SK-N-SH (cell line): ENCODE results near the gene TUBB2B. TPM values are rescaled to one million over a fixed set of nuclear protein-coding genes. Genes with fewer than 3 reads are reported as not detected.

Source experiments
- CTCF ChIA-PET: fragments of 300-600, 350-600 bp; formaldehyde crosslinking; extraction: SDS; loops from one replicate; lab custom pipeline; 2021; lab: Yijun Ruan, JAX
- POLR2A ChIA-PET: fragments of 350-600 bp; sonication (Branson Sonifier 250); formaldehyde crosslinking; extraction: SDS; loops from one replicate; lab custom pipeline; 2020; ENCODE audit warnings: antibody characterized with exemption, inconsistent platforms; lab: Yijun Ruan, JAX
- DNase-seq: peaks from one replicate; pipeline ENCODE4 v3.0.0; 2012
- H2AFZ ChIP-seq: fragments of 200-600 bp; sonication (generic); 2 replicates; pipeline ENCODE4 v1.8.1; 2016; ENCODE audit warnings: antibody characterized with exemption, mild to moderate bottlenecking, low read depth
- H3F3A ChIP-seq: fragments of 200-600 bp; sonication (generic); replicated peaks from 2 replicates; pipeline ENCODE3; 2016; ENCODE audit warnings: antibody characterized with exemption, mild to moderate bottlenecking; ENCODE audit not compliant: insufficient read depth
- H3K27ac ChIP-seq, 2 experiments: fragments of 200-500 bp in 1 of 2; fragments of 200-600 bp in 1 of 2; sonication (Bioruptor generic) in 1 of 2; sonication (generic), shearing (Covaris generic) in 1 of 2; 2 replicates each; pipeline versions ENCODE4 v1.5.1 to v1.6.1; 2014 to 2016; ENCODE audit warnings: low read depth in 2 of 2, inconsistent platforms in 1 of 2, low read length in 1 of 2, mild to moderate bottlenecking in 1 of 2, mixed read lengths in 1 of 2
- H3K27me3 ChIP-seq: fragments of 200-600 bp; sonication (generic), shearing (Covaris generic); 2 replicates; pipeline ENCODE4 v1.6.1; 2016; ENCODE audit warnings: mixed run types; ENCODE audit not compliant: insufficient read depth
- H3K36me3 ChIP-seq, 2 experiments: fragments of 200-500 bp in 1 of 2; fragments of 200-600 bp in 1 of 2; sonication (Bioruptor generic) in 1 of 2; sonication (generic) in 1 of 2; replicated peaks in 1 of 2; 2 replicates each; pipeline versions ENCODE3 to v1.5.1; 2014 to 2016; ENCODE audit warnings: low read length in 1 of 2, mild to moderate bottlenecking in 1 of 2; ENCODE audit not compliant: insufficient read depth in 2 of 2, control insufficient read depth in 1 of 2
- H3K4me1 ChIP-seq, 2 experiments: fragments of 200-500 bp in 1 of 2; fragments of 200-600 bp in 1 of 2; sonication (Bioruptor generic) in 1 of 2; sonication (generic), shearing (Covaris generic) in 1 of 2; 2 replicates each; pipeline versions ENCODE4 v1.5.1 to v1.6.1; 2014 to 2016; ENCODE audit warnings: low read depth in 1 of 2, low read length in 1 of 2, mixed run types in 1 of 2; ENCODE audit not compliant: insufficient read depth in 2 of 2, control insufficient read depth in 1 of 2
- H3K4me2 ChIP-seq: fragments of 200-600 bp; sonication (generic), shearing (Covaris generic); 2 replicates; pipeline ENCODE4 v1.6.1; 2017; ENCODE audit warnings: mixed run types
- H3K4me3 ChIP-seq, 2 experiments: fragments of 200-500 bp in 1 of 2; fragments of 200-600 bp in 1 of 2; sonication (Bioruptor generic) in 1 of 2; sonication (generic), shearing (Covaris generic) in 1 of 2; 2 replicates each; pipeline versions ENCODE4 v1.5.1 to v1.8.1; 2014 to 2016; ENCODE audit warnings: low read depth in 2 of 2, inconsistent platforms in 1 of 2, low read length in 1 of 2, mild to moderate bottlenecking in 1 of 2, mixed read lengths in 1 of 2, moderate library complexity in 1 of 2
- H3K79me2 ChIP-seq: fragments of 200-600 bp; sonication (generic); 2 replicates; pipeline ENCODE4 v1.8.1; 2017; ENCODE audit warnings: mild to moderate bottlenecking; ENCODE audit not compliant: insufficient read depth
- H3K9ac ChIP-seq: fragments of 200-600 bp; sonication (generic); 2 replicates; pipeline ENCODE4 v1.6.1; 2017; ENCODE audit warnings: mixed run types
- H3K9me2 ChIP-seq: fragments of 200-600 bp; sonication (generic); 2 replicates; pipeline ENCODE4 v1.6.1; 2017; ENCODE audit warnings: mixed run types
- H3K9me3 ChIP-seq: fragments of 200-600 bp; sonication (generic); 2 replicates; pipeline ENCODE4 v1.6.1; 2017; ENCODE audit warnings: mixed run types, mild to moderate bottlenecking, moderate library complexity
- H4K20me1 ChIP-seq: fragments of 200-600 bp; sonication (generic); 2 replicates; pipeline ENCODE4 v1.6.1; 2017; ENCODE audit warnings: mild to moderate bottlenecking, mixed run types; ENCODE audit not compliant: insufficient read depth
- JUND ChIP-seq: IDR thresholded peaks from 2 replicates; pipeline ENCODE4 v1.4.0; 2012
- RAD21 ChIP-seq: IDR thresholded peaks from 2 replicates; pipeline ENCODE4 v1.6.1; 2012; ENCODE audit warnings: mild to moderate bottlenecking, low read length
- RFX5 ChIP-seq: IDR thresholded peaks from 2 replicates; pipeline ENCODE4 v1.6.1; 2012; ENCODE audit warnings: mild to moderate bottlenecking, improper control_type of control experiment, low read length
- SIN3A ChIP-seq: IDR thresholded peaks from 2 replicates; pipeline ENCODE4 v1.6.1; 2012; ENCODE audit warnings: low read depth, mild to moderate bottlenecking, low read length, moderate library complexity, borderline replicate concordance
- WGBS: methylation state at CpG from one replicate; pipeline ENCODE4 v1.1.6; 2017; ENCODE audit warnings: low lambda C conversion rate; 5-methylcytosine and 5-hydroxymethylcytosine counted together
- polyA plus RNA-seq, 3 experiments: library from polyadenylated mRNA; depleted of rRNA; stranded (reverse); fragments of >200 nt; gene quantifications; 2 replicates each; pipeline ENCODE4 v1.2.3, GENCODE V29; 2012
- TF ChIP-seq, protein P1 (sequence below): IDR thresholded peaks from 2 replicates; pipeline ENCODE4 v1.4.0; 2012; ENCODE audit warnings: low read depth
- TF ChIP-seq, protein P2 (sequence below): fragments of 200-600 bp; sonication (generic); IDR thresholded peaks from 2 replicates; pipeline ENCODE4 v1.6.1; 2017; ENCODE audit warnings: antibody characterized with exemption, mild to moderate bottlenecking, moderate library complexity

TUBB2B gene
- polyA plus RNA-seq, 1 of the 3 experiments (the other 2 are of a cell fraction) = 162 TPM

DNA sequence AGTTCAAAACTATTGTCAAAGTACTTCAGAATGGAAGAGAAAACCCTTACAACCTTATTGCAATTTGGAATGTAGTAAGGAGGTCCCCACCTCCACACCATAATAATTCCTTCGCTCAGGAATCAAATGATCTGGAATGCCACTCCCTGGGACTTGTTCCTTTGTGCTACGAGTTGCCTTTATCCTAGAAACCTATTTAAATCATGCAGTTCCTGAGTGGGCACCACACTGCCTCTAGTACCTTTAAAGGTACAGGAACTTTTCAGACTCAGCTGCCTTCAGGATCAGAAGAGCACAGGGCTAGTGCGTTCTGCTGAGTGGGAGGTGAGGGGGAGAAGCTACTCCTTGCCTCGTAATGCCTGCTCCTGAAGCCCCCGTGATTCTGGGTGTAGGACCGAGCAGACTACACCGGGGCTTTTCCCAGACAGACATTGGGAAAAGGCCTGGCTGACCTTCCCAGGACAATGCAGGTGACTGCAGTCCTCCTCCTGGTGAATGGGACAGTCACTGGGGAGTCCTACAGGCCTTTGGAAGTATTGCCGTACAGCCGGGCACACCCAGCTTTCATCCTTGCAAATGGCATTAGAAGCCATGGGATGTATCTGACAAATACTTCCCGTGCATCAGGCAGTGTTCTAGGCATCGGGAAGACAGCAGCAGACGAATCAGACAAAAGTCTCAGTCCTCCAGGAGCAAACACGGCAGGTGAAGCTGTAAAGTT lies 11.8 kb upstream of the TUBB2B start:
- Histone ChIP-seq H3K27ac (no peak overlapping the region), H3K4me2 (no peak overlapping the region), H3K36me3 (no peaks in the 10 kb centered on the region), H3K79me2 (no peaks in the 10 kb centered on the region), H3K4me3 (no peak overlapping the region), H3K9me3 (no peaks in the 10 kb centered on the region), H2AFZ (no peak overlapping the region), H3K27me3 (no peaks in the 10 kb centered on the region), H4K20me1 (no peaks in the 10 kb centered on the region), H3K9ac (no peak overlapping the region), H3F3A (no peaks in the 10 kb centered on the region), H3K4me1 (no peaks in the 10 kb centered on the region; a peak in 1 of 4 replicates), H3K9me2 (no peaks in the 10 kb centered on the region)
- WGBS = 89% methylated on average over 12 of the region's 13 CpGs
- TF ChIP-seq, protein P1, sequence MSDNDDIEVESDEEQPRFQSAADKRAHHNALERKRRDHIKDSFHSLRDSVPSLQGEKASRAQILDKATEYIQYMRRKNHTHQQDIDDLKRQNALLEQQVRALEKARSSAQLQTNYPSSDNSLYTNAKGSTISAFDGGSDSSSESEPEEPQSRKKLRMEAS = no peak
- no peak for TF ChIP-seq RAD21
- no peak for TF ChIP-seq RFX5
- no peak for TF ChIP-seq SIN3A
- TF ChIP-seq, protein P2, sequence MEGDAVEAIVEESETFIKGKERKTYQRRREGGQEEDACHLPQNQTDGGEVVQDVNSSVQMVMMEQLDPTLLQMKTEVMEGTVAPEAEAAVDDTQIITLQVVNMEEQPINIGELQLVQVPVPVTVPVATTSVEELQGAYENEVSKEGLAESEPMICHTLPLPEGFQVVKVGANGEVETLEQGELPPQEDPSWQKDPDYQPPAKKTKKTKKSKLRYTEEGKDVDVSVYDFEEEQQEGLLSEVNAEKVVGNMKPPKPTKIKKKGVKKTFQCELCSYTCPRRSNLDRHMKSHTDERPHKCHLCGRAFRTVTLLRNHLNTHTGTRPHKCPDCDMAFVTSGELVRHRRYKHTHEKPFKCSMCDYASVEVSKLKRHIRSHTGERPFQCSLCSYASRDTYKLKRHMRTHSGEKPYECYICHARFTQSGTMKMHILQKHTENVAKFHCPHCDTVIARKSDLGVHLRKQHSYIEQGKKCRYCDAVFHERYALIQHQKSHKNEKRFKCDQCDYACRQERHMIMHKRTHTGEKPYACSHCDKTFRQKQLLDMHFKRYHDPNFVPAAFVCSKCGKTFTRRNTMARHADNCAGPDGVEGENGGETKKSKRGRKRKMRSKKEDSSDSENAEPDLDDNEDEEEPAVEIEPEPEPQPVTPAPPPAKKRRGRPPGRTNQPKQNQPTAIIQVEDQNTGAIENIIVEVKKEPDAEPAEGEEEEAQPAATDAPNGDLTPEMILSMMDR = peak; percentile 25; the same call in 1 of the 2 replicates
- CTCF ChIA-PET = interaction anchor here (0.6 to 6.3 kb wide), 6 partner anchors 8 to 96 kb away, joined by 3 to 25 read pairs (median 4); partner anchors contain the start of gene PSMG4
- DNase-seq = no peak
- POLR2A ChIA-PET = interaction anchor here (0.9 to 1.0 kb wide), 2 partner anchors 8 to 10 kb away, joined by 3 read pairs; no protein-coding TSS in a partner anchor

DNA sequence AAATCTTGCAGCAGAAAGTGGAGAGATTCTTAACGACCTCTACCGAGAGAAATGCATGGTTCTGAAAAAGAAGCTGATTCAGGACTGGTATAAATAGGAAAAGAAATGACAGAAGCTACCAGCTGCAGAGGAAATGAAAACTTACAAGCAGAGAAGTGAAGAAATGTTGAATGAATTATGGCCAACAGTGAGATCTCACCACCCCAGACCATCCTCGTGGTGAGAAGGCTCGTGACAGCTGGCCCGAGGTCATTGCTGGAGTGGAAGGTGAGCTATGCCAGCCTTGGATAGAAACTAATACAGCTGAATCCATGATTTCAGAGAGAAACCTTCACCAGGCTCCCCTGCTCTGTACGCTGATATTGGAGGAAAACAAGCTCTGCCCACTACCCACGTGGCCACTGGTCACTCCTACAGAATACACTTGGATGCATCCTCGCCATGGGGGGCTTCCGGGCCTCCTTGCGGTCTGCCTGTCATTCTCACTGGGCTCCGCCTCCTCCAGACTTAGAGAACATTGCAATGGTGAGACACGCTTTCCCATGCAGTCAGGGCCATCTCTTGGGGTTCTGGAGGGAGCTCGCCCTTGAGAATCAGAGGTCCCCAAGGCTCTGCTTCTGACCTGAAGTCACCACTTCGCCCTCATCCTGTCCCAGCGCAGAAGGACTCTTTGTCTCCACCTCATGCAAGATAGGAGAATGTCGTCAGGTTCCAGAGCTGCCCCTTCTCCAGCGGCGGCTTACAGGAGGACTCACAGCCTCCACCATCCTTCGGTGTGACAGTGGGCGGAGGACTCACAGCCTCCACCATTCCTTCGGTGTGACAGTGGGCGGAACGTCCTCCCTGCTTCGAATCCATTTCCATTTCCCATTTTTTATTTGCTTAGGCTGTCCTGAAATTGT lies 10.6 kb upstream of the TUBB2B start:
- Histone ChIP-seq H3K27ac (no peak overlapping the region), H3F3A (no peaks in the 10 kb centered on the region), H3K4me3 (no peak overlapping the region), H3K9me3 (no peaks in the 10 kb centered on the region), H3K9ac (no peak overlapping the region), H3K79me2 (no peaks in the 10 kb centered on the region), H3K4me2 (no peak overlapping the region), H3K27me3 (no peaks in the 10 kb centered on the region), H3K36me3 (no peaks in the 10 kb centered on the region), H3K9me2 (no peaks in the 10 kb centered on the region), H2AFZ (no peak overlapping the region), H4K20me1 (no peaks in the 10 kb centered on the region), H3K4me1 (peaks cover 0 to 7% of the 10 kb centered on the region in 2 experiments; a peak in 2 of 4 replicates)
- CTCF ChIA-PET = interaction anchor here (0.9 to 6.3 kb wide), 4 partner anchors 9 to 21 kb away, joined by 3 to 25 read pairs (median 12); partner anchors contain the start of gene PSMG4
- no peak for TF ChIP-seq JUND
- TF ChIP-seq, protein P1 = no peak
- WGBS = 94% methylated on average over 16 of the region's 24 CpGs
- DNase-seq = no peak
- POLR2A ChIA-PET = no interaction called here
